K562 treated with DMSO at 1 percent for 4 hours (cell line): ENCODE measurements around the gene ZNF12. TPM values are rescaled to one million over a fixed set of nuclear protein-coding genes. Genes with fewer than 3 reads are reported as not detected.

ENCODE experiments used
- total RNA-seq: library from RNA; unstranded; fragments of 300-600 nt; gene quantifications from 2 replicates; pipeline ENCODE4 v1.2.3, GENCODE V29; 2022; ENCODE audit not compliant: insufficient read depth

Gene ZNF12
- 8.5 and 10.0 TPM in 2 replicates for total RNA-seq

GRCh38 chr7:6706666-6707407 is at the start of gene ZNF12:
ZNF12 (minus strand) TSS chr7:6706947; CDS start chr7:6705173, 1,774 bp downstream.

GRCh38 chr7:6753964-6754363 is 47.2 kb upstream of the ZNF12 start, which contains the start of gene RSPH10B2:
RSPH10B2 (plus strand) TSS chr7:6754103; CDS start chr7:6757678, 3,575 bp downstream.

Other genes with a start within 250 kb of the ZNF12 start
- gene KDELR2, start 222.8 kb downstream of the ZNF12 start, total RNA-seq, result 93.2 and 101 TPM in 2 replicates
- not detected in 2 replicates for gene GRID2IP, start 155.5 kb downstream of the ZNF12 start, total RNA-seq
- 87.9 and 99.7 TPM in 2 replicates for gene ZDHHC4, start 129.5 kb downstream of the ZNF12 start, total RNA-seq
- gene INTS15, start 116.9 kb downstream of the ZNF12 start, total RNA-seq, result 62.1 and 70.9 TPM in 2 replicates
- not detected in 2 replicates for gene ZNF853, start 91.3 kb downstream of the ZNF12 start, total RNA-seq
- gene ZNF316, start 69.6 kb downstream of the ZNF12 start, total RNA-seq, result 23.4 and 28.7 TPM in 2 replicates
- not detected in 2 replicates for gene RSPH10B2, start 47.2 kb upstream of the ZNF12 start, total RNA-seq
- gene CCZ1B, start 119.3 kb upstream of the ZNF12 start, total RNA-seq, result 10.4 and 12.5 TPM in 2 replicates